ENCODE data around the gene MAB21L4. TPM values are rescaled to one million over a fixed set of nuclear protein-coding genes. Genes with fewer than 3 reads are reported as not detected.

MAB21L4 gene
- total and polyA plus RNA-seq, 10 donors, result 0.04 to 0.70 (median 0.23) TPM; not detected in 6

DNA sequence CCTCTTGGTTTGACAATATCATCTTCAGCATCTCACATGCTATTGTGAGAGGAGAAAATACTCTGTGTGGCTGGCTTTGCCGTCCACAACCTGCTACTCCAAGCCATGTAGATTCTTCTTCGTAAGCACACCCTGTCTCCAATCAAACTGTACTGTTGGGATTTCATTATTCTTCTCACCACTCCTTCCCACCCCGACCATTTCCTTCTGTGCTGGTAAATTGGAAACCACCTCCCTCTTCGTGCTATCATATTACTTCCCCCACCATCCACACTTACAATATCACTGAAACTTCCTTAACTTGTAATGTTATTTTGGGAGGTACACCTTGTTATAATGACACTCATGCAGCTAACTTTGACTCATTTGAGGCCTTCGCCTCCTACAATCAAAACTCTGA, 30.6 kb downstream of the MAB21L4 start:
- no peaks in the 10 kb centered on the region for H3K9me3 ChIP-seq
- no peak for DNase-seq
- TF ChIP-seq POLR2A (IDR thresholded peaks at IDR 0.05), result no peak
- intact Hi-C loops (cut with DNase I; ENCODE audit: low total_unique reads), result no loop called here
- no peaks in the 10 kb centered on the region for H3K27me3 ChIP-seq (replicated peaks in 1 of 7)
- H3K4me1 ChIP-seq, result peaks cover 0 to 10% (median 0%) of the 10 kb centered on the region in 6 donors
- H3K36me3 ChIP-seq, result no peaks in the 10 kb centered on the region
- no peak overlapping the region for H3K27ac ChIP-seq
- H3K4me3 ChIP-seq, result no peak overlapping the region
- 44 to 86% (median 73%) methylated on average over 5 of the region's 5 CpGs for WGBS, 5 donors

GRCh38 chr2:240864475-240864874, 31.5 kb downstream of the MAB21L4 start:
- Histone ChIP-seq H3K9me3 (no peaks in the 10 kb centered on the region), H3K27me3 (replicated peaks in 1 of 7) (no peaks in the 10 kb centered on the region), H3K4me3 (no peak overlapping the region), H3K27ac (no peak overlapping the region), H3K4me1 (peaks cover 0 to 10% (median 0%) of the 10 kb centered on the region in 6 donors), H3K36me3 (no peaks in the 10 kb centered on the region)
- no peak for DNase-seq
- intact Hi-C loops (cut with DNase I; ENCODE audit: low total_unique reads), result no loop called here
- TF ChIP-seq POLR2A (IDR thresholded peaks at IDR 0.05), result no peak
- TF ChIP-seq CTCF (IDR thresholded peaks at IDR 0.05 in 8 of 11, conservative IDR thresholded peaks at IDR 0.05 in 3 of 11), result no peak
- no peak for TF ChIP-seq POLR2AphosphoS5 (IDR thresholded peaks at IDR 0.05)
- 82 to 96% (median 88%) methylated on average over 3 of the region's 3 CpGs for WGBS, 5 donors

DNA sequence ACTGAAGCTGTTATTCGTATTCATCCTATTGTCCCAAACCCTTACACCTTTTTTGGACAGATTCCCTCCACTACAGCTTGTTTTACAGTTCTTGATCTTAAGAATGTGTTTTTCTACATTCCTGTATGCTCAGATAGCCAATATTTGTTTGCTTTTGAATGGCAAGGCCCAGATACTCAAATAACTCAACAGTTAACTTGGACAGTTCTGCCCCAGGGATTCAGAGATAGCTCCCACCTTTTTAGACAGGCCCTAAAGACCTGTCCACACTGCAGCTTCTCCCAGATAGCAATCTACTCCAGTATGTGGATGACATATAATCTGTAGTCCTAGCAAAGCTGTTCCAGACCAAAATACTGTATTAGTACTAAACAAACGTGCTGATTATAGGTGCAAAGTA, 34.4 kb downstream of the MAB21L4 start:
- DNase-seq, result no peak
- peaks cover 0 to 4% (median 0%) of the 10 kb centered on the region in 7 donors for H3K27me3 ChIP-seq (replicated peaks in 1 of 7)
- TF ChIP-seq POLR2AphosphoS5 (IDR thresholded peaks at IDR 0.05) (no peak), CTCF (IDR thresholded peaks at IDR 0.05 in 8 of 11, conservative IDR thresholded peaks at IDR 0.05 in 3 of 11) (no peak), POLR2A (IDR thresholded peaks at IDR 0.05) (no peak)
- no peaks in the 10 kb centered on the region for H3K36me3 ChIP-seq
- no peaks in the 10 kb centered on the region for H3K4me1 ChIP-seq
- no peak overlapping the region for H3K27ac ChIP-seq
- H3K4me3 ChIP-seq, result no peak overlapping the region
- no peaks in the 10 kb centered on the region for H3K9me3 ChIP-seq
- intact Hi-C loops (cut with DNase I; ENCODE audit: low total_unique reads), result no loop called here
- 84 to 89% (median 86%) methylated on average over 2 of the region's 2 CpGs for WGBS, 5 donors

- H3K27me3 ChIP-seq (replicated peaks in 1 of 7), result peaks cover 0 to 4% (median 0%) of the 10 kb centered on the region in 7 donors
- intact Hi-C loops (cut with DNase I; ENCODE audit: low total_unique reads), result loop anchor here (10.0 kb wide), 1 partner anchor 206 kb away; no protein-coding TSS in a partner anchor
- 80 to 94% (median 91%) methylated on average over 7 to 10 of the region's 10 CpGs for WGBS, 5 donors
- H3K36me3 ChIP-seq, result no peaks in the 10 kb centered on the region
- no peak overlapping the region for H3K27ac ChIP-seq
- TF ChIP-seq POLR2AphosphoS5 (IDR thresholded peaks at IDR 0.05), result no peak
- no peak for TF ChIP-seq POLR2A (IDR thresholded peaks at IDR 0.05)
- TF ChIP-seq CTCF (IDR thresholded peaks at IDR 0.05 in 8 of 11, conservative IDR thresholded peaks at IDR 0.05 in 3 of 11), result no peak
- H3K9me3 ChIP-seq, result peaks cover 0 to 17% (median 15%) of the 10 kb centered on the region in 8 donors
- H3K4me3 ChIP-seq, result no peak overlapping the region
- DNase-seq, result no peak
- H3K4me1 ChIP-seq, result no peaks in the 10 kb centered on the region
Observed at GRCh38 chr2:240858871-240859270, 37.1 kb downstream of the MAB21L4 start.

DNA sequence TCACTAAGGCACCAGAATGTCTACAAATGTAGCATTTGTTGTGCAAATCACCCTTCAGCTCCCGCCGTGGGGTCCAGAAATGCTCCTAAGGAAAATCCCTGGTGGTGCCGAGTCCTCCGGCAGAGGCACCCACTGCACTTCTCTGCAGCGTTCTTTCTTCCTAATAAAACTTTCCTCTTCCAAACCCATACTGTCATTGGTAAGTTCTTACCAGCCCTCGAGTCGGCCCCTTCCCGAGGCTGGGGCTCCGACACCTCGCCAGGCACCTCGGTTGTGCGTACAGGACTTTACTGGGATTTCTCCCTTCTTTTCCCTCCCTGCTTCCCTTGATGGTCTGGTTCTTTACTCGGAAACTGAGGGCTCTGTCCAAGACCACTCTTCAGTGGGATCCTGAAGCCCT, 37.6 kb downstream of the MAB21L4 start:
- Histone ChIP-seq H3K27ac (no peak overlapping the region), H3K4me3 (no peak overlapping the region), H3K9me3 (peaks cover 0 to 22% (median 19%) of the 10 kb centered on the region in 8 donors), H3K4me1 (no peaks in the 10 kb centered on the region), H3K27me3 (replicated peaks in 1 of 7) (peaks cover 0 to 4% (median 0%) of the 10 kb centered on the region in 7 donors), H3K36me3 (no peaks in the 10 kb centered on the region)
- TF ChIP-seq CTCF (IDR thresholded peaks at IDR 0.05 in 8 of 11, conservative IDR thresholded peaks at IDR 0.05 in 3 of 11), result no peak
- TF ChIP-seq POLR2AphosphoS5 (IDR thresholded peaks at IDR 0.05), result no peak
- TF ChIP-seq POLR2A (IDR thresholded peaks at IDR 0.05), result no peak
- no peak for DNase-seq
- 84 to 94% (median 93%) methylated on average over 13 of the region's 13 CpGs for WGBS, 5 donors
- intact Hi-C loops (cut with DNase I; ENCODE audit: low total_unique reads), result loop anchor here (10.0 kb wide), 1 partner anchor 206 kb away; no protein-coding TSS in a partner anchor
